Common myeloid progenitor, CD34-positive (primary cell): Measurements from ENCODE around the gene IGSF21.
A peak's percentile ranks its signal among the peaks of the same experiment; 100 is the strongest.

ENCODE experiments used
- CTCF ChIA-PET: fragments of 350-600 bp; sonication (Branson Sonifier 250); formaldehyde crosslinking; loops from one replicate; lab custom pipeline; 2021; ENCODE audit warnings: antibody characterized with exemption; lab: Charles Lee
- POLR2A ChIA-PET: fragments of 350-600 bp; sonication (Branson Sonifier 250); formaldehyde crosslinking; loops from one replicate; lab custom pipeline; 2021; ENCODE audit warnings: antibody characterized with exemption; lab: Charles Lee
- DNase-seq, 3 donors: peaks; one replicate each; pipeline versions ENCODE4 v3.0.0 to v3.0.0-alpha.2; 2013
- H3K27ac ChIP-seq, 2 experiments: 1 replicate in 1 of 2; 2 replicates in 1 of 2; pipeline ENCODE4 v1.7.0; 2013; ENCODE audit warnings: inconsistent platforms in 2 of 2, low read length in 2 of 2, mild to moderate bottlenecking in 2 of 2, low read depth in 1 of 2, moderate library complexity in 1 of 2; ENCODE audit not compliant: severe bottlenecking in 2 of 2, insufficient read depth in 1 of 2, poor library complexity in 1 of 2
- H3K27me3 ChIP-seq, 5 experiments: replicated peaks in 2 of 5; 1 replicate in 3 of 5; 2 replicates in 2 of 5; pipeline versions ENCODE4 v1.6.1 to v1.7.0; 2013; ENCODE audit warnings: low read length in 4 of 5, mild to moderate bottlenecking in 2 of 5, moderate library complexity in 2 of 5, inconsistent platforms in 1 of 5; ENCODE audit not compliant: insufficient read depth in 5 of 5, control insufficient read depth in 4 of 5
- H3K36me3 ChIP-seq, 4 experiments: 1 replicate in 2 of 4; 2 replicates in 2 of 4; pipeline versions ENCODE4 v1.6.1 to v1.7.0; 2013; ENCODE audit warnings: low read length in 3 of 4, control low read depth in 1 of 4, mild to moderate bottlenecking in 1 of 4; ENCODE audit not compliant: control insufficient read depth in 4 of 4, insufficient read depth in 4 of 4
- H3K4me1 ChIP-seq, 4 experiments: 1 replicate in 3 of 4; 2 replicates in 1 of 4; pipeline versions ENCODE4 v1.6.1 to v1.7.1; 2013; ENCODE audit warnings: low read length in 3 of 4, mild to moderate bottlenecking in 3 of 4, control low read depth in 1 of 4, inconsistent platforms in 1 of 4, moderate library complexity in 1 of 4; ENCODE audit not compliant: control insufficient read depth in 4 of 4, insufficient read depth in 4 of 4; ENCODE audit errors: control extremely low read depth in 1 of 4
- H3K4me3 ChIP-seq, 7 experiments: 1 replicate in 4 of 7; 2 replicates in 3 of 7; pipeline versions ENCODE4 v1.5.1 to v1.7.0; 2013; ENCODE audit warnings: mild to moderate bottlenecking in 7 of 7, low read length in 6 of 7, moderate library complexity in 6 of 7, inconsistent platforms in 2 of 7, low read depth in 2 of 7, control low read depth in 1 of 7; ENCODE audit not compliant: insufficient read depth in 4 of 7, control insufficient read depth in 1 of 7; ENCODE audit errors: extremely low read depth in 1 of 7
- H3K9me3 ChIP-seq, 5 experiments: 1 replicate in 4 of 5; 2 replicates in 1 of 5; pipeline versions ENCODE4 v1.6.1 to v1.7.1; 2013; ENCODE audit warnings: low read length in 4 of 5, mild to moderate bottlenecking in 2 of 5, inconsistent platforms in 1 of 5, low read depth in 1 of 5, moderate library complexity in 1 of 5; ENCODE audit not compliant: control insufficient read depth in 4 of 5, insufficient read depth in 2 of 5; ENCODE audit errors: control extremely low read depth in 1 of 5
- WGBS: methylation state at CpG from one replicate; pipeline ENCODE4 v1.1.5; 2013; ENCODE audit not compliant: insufficient coverage; 5-methylcytosine and 5-hydroxymethylcytosine counted together

The IGSF21 gene

GRCh38 chr1:18256282-18257235 lies 149.0 kb downstream of the IGSF21 start:
- H3K9me3 ChIP-seq: peaks cover 0 to under 1% (median 0%) of the 10 kb centered on the region in 5 experiments
- no peak overlapping the region for H3K27ac ChIP-seq
- WGBS: 42% methylated on average over 16 of the region's 18 CpGs
- no peaks in the 10 kb centered on the region for H3K4me1 ChIP-seq
- no peak overlapping the region for H3K4me3 ChIP-seq
- CTCF ChIA-PET: interaction anchor here (1.4 kb wide), 1 partner anchor 10 kb away, joined by 3 read pairs; no protein-coding TSS in a partner anchor
- DNase-seq: peak; percentile 19 to 48 (median 47)
- POLR2A ChIA-PET: no interaction called here
- H3K27me3 ChIP-seq: peaks cover 0 to 19% (median 0%) of the 10 kb centered on the region in 5 experiments
- H3K36me3 ChIP-seq: no peaks in the 10 kb centered on the region

GRCh38 chr1:18257778-18258177 lies 150.2 kb downstream of the IGSF21 start:
- Histone ChIP-seq H3K9me3 (no peaks in the 10 kb centered on the region), H3K27ac (no peak overlapping the region), H3K4me1 (no peaks in the 10 kb centered on the region), H3K27me3 (peaks cover 0 to 29% (median 0%) of the 10 kb centered on the region in 5 experiments), H3K36me3 (no peaks in the 10 kb centered on the region), H3K4me3 (no peak overlapping the region)
- WGBS: 50% methylated on average over 2 of the region's 3 CpGs
- CTCF ChIA-PET: interaction anchor here (1.4 kb wide), 1 partner anchor 9 kb away, joined by 3 read pairs; no protein-coding TSS in a partner anchor
- POLR2A ChIA-PET: no interaction called here
- no peak for DNase-seq

DNA sequence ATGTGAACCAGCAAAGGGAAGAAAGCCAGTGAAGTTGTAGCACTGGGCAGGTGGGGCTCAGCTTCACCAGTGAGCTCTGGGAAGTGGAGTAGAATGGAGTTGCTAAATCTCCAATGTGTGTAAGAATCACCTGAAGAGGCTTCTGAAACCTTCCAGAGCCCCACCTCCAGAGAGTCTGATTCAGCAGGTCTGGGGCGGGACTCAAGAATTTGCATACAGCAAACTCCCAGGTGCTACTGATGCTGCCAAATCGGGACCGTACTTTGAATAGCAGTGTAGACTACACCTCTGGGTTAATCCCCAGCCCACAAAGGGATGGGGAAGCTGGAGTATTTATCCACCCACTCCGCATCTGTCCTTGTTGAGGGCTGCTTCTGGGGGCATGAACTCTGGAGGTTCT lies 154.3 kb downstream of the IGSF21 start:
- ChIA-PET POLR2A (no interaction called here), CTCF (no interaction called here)
- Histone ChIP-seq H3K4me1 (no peaks in the 10 kb centered on the region), H3K9me3 (no peaks in the 10 kb centered on the region), H3K4me3 (no peak overlapping the region), H3K27me3 (peaks cover 0 to 30% (median 2%) of the 10 kb centered on the region in 5 experiments), H3K36me3 (no peaks in the 10 kb centered on the region), H3K27ac (no peak overlapping the region)
- no peak for DNase-seq
- 60% methylated on average over 4 of the region's 4 CpGs for whole genome bisulfite sequencing

DNA sequence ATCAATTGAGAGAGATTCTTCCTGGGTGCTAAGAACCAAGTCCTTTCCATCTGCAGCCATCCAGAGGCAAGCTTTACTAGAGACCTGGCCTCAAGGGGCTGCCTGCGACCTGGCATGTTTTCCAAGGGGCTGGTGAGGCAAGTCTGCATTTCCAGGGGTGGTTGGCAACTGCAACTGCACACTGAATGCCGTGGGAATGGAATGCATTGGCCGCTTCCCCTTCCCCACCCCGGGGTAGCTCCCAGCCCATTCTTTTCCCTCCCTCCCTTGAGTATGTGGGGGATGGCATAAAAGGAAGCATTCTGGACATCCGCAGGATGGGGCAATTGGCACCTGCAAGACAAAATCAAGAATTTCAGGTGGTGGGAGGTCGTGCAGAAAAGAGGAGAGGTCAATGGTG lies 155.1 kb downstream of the IGSF21 start:
- WGBS: 53% methylated on average over 2 of the region's 6 CpGs
- CTCF ChIA-PET: no interaction called here

GRCh38 chr1:18263547-18264120 lies 156.0 kb downstream of the IGSF21 start:
- H3K4me3 ChIP-seq: no peak overlapping the region

More for the DNA sequence above, 155.1 kb downstream of the IGSF21 start:
- Histone ChIP-seq H3K4me1 (no peaks in the 10 kb centered on the region), H3K27ac (no peak overlapping the region), H3K4me3 (no peak overlapping the region), H3K36me3 (no peaks in the 10 kb centered on the region), H3K27me3 (peaks cover 0 to 26% (median 2%) of the 10 kb centered on the region in 5 experiments), H3K9me3 (no peaks in the 10 kb centered on the region)
- POLR2A ChIA-PET: no interaction called here
- no peak for DNase-seq

DNA sequence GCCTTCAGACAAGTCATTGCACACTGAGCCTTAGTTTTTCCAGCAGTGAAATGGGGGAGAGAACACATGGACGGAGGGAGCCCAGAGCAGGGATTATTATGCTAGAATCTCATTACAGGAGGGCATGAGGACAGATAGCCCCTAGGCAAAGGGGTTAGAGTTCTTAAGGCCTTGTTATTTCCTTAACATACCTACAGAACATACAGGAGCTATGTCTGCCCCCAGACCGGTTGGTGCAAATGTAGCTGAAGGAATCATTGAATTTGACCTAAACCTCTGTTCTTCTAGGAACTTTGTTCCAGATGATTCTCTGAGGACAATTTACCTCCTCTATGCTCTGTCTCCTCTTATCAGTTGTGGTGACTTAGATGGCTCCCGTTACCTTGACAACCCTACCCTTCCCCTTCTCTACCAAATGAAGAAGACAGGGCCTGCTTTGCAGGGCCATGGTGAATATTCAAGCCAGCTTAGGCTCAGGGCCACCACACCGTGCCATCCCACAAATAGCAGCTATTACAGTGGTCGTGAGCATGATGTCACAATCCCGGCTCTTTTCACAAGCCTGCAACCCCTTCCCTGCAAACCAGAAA lies 156.9 kb downstream of the IGSF21 start:
- no peak for DNase-seq
- ChIA-PET CTCF (no interaction called here), POLR2A (no interaction called here)
- WGBS: 100% methylated on average over 2 of the region's 6 CpGs
- Histone ChIP-seq H3K4me3 (no peak overlapping the region), H3K4me1 (no peaks in the 10 kb centered on the region), H3K27ac (no peak overlapping the region), H3K9me3 (no peaks in the 10 kb centered on the region), H3K36me3 (no peaks in the 10 kb centered on the region), H3K27me3 (peaks cover 0 to 24% (median 2%) of the 10 kb centered on the region in 5 experiments)

More at GRCh38 chr1:18263547-18264120, 156.0 kb downstream of the IGSF21 start:
- POLR2A ChIA-PET: no interaction called here
- H3K9me3 ChIP-seq: no peaks in the 10 kb centered on the region
- CTCF ChIA-PET: no interaction called here
- H3K36me3 ChIP-seq: no peaks in the 10 kb centered on the region
- no peak overlapping the region for H3K27ac ChIP-seq
- H3K4me1 ChIP-seq: no peaks in the 10 kb centered on the region
- DNase-seq: no peak
- 63% methylated on average over 5 of the region's 5 CpGs for WGBS
- H3K27me3 ChIP-seq: peaks cover 0 to 24% (median 2%) of the 10 kb centered on the region in 5 experiments
